GM18499 (cell line): ENCODE measurements around the gene SFT2D1.
"Not testable (repeated sequence)": the region's sequence is repeated elsewhere in the genome, so short reads cannot be mapped to it uniquely, and the experiment has no call there.

Source experiments
- ATAC-seq: cut with Tn5 transposase; IDR thresholded peaks from one replicate; pipeline ENCODE4 v1.9.1; 2021; ENCODE audit warnings: moderate number of reproducible peaks; ENCODE audit not compliant: insufficient read depth, unreplicated experiment

The SFT2D1 gene

DNA sequence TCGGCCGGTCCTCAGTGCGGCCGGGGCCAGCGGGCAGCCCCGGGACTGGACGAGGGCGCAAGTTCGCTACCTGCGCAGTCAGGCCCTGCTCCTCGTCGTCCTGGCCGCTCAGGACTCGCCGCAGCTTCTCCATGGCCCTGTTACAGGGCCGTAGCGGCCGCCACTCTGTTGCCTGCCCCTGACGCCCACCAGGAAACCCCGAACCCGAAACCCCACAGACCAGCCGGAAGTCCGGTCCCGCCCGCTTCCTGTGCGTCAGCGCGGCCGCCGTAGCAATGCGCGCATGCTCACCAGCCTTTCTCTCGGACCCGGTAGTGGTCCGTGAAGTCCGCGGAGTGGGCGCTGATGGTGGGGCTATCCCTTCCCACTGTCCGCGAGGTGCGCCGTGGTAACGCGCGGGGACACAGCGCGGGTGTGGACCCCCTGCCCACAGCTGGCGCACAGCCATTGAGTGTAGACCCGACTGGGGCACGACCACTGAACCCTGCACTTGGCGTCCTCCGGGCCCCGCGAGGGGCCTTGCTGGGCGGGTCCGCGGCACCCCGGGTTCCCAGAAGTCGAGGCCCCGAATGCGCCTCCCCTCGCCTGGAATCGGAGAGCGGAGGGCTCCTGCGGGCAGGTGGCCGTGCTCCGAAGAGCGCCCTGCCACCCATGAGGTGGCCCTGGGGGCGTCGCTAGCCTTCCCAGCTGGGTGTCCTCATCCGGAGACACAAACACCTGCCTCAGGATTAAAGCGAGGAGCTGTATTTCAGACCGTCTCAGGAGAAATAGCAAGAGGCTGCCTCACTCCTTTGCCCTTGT is at the start of gene SFT2D1:
SFT2D1 (minus strand) TSS at position 197 of the 801 bp plus-strand sequence; CDS start at position 133, 64 bp downstream.
- ATAC-seq, result peak; percentile 76

DNA sequence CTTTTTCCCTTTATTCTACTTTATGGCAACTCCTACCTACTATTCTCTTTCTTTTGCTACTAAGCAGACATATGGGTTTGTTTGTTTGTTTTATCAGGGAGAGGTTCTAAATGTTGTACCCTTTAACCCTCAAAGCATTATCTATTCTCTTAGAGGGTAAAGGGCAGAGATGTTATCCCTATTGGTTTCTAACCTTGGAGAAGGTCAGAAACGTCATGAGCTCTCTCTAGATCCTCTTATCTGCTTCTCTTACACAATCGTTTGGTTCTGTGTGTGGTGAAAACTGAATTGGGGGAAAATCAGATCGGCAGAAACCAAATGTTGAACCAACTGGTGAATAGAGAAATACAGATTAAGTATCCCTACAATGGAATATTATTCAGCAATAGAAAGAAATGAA is 46.8 kb upstream of the SFT2D1 start:
- ATAC-seq, result no peak

DNA sequence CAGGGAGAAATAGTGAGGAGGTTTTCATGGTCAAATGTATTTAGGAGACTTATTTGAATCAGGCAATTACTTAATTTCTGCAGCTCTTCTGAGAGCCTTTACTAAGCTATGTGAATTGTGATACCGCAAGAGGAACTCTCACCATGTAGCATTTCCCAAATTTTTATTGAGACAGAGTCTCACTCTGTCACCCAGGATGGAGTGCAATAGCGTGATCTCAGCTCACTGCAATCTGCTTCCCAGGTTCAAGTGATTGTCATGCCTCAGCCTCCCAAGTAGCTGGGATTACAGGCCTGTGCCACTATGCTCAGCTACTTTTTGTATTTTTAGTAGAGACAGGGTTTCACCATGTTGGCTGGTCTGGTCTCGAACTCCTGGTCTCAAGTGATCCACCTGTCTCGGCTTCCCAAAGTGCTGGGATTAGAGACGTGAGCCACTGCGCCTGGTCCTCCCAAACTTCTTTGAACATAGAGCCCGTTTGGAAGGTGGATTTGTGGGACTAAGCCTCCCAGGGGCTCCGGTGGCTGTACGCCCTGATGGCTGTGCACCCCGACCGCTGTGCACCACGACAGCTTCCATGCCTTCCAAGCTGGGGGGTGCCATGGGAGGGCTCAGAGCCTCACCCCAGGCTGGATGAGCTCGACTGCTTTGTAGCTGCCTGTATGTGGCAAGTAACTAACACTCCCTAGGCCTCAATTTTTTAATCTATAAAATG is 46.1 kb upstream of the SFT2D1 start:
- no peak for ATAC-seq

DNA sequence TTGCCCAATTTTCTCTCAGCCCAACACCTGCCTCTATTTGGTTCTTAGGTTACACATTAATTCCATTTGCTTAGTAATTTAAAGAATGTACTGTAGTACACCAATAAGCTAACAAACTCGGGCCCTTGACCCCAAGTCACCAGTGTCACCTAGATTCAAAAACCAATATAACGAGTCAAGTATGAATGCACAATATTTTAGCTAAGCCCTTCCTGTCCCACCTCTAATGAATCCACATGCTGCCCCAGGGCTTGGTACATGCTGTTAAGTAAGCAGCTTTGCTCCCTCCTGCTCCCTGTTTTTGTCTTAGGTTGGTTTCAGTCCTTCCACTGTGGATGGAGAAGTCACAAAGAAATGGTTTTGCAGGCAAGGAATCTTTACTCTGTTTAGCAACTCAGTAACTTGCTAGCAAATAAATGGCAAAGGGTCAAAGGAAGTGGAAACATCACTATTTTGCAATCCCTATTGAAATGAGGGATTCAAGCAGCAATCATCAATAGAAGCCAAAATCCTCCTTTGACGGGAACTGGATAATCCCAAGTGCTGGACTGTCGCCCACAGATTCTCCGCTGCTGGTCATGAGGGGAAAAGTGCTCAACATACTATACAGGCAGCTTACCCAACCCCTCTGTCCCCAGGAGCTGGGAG is 45.4 kb upstream of the SFT2D1 start:
- ATAC-seq, result no peak

DNA sequence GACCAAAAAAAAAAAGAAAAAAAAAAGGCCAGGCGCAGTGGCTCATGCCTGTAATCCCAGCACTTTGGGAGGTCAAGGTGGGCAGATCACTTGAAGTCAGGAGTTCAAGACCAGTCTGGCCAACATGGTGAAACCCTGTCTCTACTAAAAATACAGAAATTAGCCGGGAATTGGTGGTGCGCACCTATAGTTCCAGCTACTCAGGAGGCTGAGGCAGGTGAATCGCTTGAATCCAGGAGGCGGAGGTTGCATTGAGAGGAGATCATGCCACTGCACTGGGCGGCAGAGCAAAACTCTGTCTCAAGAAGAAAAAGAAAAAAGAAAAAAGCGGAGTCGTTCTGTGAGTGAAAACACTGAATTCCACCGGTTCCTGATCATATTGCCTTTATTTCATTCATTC is 44.8 kb upstream of the SFT2D1 start:
- ATAC-seq, result not testable (repeated sequence)

DNA sequence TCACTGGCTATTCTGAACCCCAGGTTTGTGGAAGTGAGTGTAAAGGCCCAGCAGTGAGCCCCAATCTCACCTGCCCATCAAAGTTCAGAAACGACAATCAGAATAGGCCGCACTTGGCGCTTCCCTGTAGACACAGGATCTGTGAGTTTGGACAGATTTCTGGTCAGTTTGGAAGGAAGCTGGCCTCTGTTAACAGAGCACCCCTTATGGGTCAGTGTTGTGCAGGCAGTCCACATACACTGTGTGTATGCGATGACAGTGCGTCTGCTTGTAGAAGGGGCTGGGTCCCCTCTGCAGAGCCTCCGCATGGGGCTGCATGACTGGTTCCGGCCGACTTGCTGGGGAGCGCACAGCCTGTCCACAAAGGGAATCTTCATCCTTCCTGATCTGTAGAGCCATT is 43.8 kb upstream of the SFT2D1 start:
- no peak for ATAC-seq

DNA sequence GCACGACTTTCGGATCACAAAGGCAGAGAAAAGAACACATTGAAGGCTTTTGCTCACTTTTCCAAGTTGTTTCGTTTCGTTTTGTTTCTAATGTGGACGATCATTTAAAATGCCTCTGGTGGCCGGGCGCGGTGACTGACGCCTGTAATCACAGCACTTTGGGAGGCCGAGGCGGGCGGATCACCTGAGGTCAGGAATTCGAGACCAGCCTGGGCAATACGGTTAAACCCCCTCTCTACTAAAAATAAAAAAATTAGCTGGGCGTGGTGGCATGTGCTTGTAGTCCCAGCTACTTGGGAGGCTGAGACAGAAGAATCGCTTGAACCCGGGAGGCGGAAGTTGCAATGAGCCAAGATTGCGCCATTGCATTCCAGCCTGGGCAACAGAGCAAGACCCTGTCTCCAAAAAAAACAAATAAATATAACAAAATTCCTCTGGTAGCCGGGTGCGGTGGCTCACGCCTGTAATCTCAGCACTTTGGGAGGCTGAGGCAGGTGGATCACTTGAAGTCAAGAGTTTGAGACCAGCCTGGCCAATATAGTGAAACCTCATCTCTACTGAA is 41.5 kb upstream of the SFT2D1 start:
- ATAC-seq, result not testable (repeated sequence)

DNA sequence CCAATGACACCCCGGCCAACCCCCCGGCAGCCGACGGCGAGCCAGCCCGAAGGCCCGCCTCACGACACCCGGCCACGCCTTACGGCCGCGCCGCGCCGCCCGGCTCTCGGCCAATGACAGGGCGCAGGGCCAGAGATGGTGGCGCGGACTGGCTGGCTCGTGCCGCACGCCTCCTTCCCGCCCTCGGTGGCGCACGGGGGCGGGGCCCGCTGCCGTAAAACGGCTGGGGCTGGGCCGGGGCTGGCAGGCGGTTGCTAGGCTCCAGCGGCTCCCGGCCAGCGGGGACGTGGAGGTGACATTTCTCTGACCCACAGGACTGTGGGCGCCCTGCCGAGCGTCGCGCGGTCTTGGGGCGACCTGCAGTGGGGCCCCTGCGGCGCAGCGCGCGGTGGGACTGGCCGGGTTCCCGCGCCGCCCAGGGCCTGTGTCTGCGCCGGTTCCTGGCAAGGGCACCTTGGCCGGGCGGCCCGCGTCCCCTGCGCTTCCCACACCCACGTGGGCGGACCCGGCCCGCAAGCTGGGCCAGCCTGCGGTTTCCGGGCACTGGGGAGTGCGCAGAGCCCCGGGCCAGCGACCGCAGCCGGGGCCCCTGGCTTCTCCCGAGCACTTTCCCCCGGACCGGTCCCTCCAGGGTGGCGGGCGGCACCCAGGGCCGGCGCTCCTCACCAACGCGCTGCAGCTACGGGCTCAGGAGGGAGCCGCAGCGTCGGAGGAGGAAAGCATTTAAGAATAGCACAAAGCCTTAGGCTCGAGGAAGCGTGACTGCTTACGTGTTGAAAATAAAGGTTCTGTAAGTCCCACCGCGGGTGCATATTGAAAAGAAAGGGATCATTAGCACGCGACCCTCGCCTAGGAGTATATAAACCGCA is 40.8 kb upstream of the SFT2D1 start, which contains the start of gene MPC1:
MPC1 (minus strand) TSS at position 8 of the 869 bp plus-strand sequence. CDS start 64 bp downstream, outside the sequence.
- peak; percentile 82 for ATAC-seq

DNA sequence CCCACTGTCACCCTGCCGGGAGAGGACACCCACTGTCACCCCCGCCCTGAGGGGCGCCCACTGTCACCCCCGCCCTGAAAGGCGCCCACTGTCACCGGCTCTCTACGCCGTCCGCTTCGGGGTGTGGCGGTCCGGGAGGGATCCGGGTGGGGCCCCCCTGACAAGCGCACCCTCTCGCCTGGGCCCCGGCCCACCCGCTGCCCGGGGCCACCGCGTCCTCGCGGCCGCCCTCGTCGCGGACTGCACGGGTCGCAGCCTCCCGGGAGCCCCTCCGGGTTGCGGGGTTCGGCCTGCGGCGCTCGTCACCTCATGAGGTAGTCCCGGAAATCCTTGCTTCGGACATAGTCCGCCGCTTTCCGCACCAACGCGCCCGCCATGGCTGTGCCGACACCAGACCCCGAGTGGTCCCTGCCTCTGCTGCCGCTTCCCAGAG is 40.2 kb upstream of the SFT2D1 start:
- peak; percentile 1 for ATAC-seq

DNA sequence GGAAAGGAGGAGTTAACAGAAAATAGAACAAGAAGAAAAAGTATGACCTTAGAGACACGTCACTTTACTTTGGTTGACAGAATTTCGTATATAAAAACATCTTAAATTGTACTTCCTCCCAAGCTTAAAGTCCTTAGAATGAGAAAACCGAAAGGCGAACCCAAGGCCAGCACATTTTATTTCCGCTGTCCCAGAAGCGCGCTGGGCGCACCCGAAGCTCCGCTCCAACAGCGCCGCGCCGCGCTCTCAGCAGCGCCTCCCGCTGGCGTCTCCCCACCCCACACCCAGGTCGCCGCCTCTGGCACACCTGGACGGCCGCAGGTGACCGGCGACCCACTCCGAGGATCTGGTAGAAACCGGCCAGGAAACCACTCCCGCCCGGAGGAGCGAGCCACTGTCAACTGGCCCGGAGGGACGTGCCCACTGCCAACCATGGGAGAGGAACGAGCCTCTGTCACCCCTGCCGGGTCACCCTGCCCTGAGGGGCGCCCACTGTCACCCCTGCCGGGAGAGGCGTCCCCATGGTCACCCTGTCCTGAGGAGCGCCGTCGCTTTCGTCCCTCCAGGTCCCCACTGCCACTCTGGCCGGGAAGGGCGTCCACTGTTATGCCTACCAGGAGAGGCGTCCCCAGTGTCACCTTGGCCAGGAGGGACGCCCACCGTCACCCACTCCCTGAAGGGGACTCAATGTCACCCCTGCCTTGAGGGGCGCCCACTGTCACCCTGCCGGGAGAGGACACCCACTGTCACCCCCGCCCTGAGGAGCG is 39.6 kb upstream of the SFT2D1 start:
- ATAC-seq, result no peak

DNA sequence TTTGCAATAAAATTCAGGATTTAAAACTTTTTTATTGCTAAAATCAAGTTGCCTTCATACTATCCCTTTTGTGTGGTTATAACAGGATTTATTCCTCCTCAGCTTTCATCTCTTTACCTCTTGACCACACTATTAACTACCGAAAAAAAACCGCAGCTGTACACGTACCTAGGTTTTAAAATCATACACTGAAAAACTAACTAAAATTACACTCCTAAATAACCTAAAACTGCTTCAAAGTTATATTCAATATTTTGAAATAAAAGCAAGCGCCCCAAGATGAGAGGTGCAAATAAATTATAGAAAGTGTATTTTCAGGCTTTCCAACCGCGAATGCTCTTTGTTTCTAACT is 39.0 kb upstream of the SFT2D1 start:
- ATAC-seq, result no peak

DNA sequence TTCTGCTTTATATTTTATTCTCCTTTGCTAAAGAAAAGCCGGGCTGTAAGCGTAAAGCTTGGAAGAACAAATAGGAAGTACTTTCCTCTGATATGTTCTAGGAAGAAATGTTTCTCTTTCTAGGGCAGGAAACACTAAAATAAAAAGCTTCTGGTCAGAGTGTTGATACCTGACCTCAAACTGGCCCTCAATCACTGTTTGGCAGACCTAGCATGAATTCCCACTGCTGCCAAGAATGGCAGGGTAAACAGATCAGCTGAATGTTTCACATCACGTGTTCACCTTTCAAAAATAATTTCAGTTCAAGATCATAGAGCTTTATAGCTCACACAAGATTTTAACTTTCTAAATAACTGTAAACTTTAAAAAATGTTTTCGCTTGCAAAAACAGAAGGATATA is 37.5 kb upstream of the SFT2D1 start:
- no peak for ATAC-seq

DNA sequence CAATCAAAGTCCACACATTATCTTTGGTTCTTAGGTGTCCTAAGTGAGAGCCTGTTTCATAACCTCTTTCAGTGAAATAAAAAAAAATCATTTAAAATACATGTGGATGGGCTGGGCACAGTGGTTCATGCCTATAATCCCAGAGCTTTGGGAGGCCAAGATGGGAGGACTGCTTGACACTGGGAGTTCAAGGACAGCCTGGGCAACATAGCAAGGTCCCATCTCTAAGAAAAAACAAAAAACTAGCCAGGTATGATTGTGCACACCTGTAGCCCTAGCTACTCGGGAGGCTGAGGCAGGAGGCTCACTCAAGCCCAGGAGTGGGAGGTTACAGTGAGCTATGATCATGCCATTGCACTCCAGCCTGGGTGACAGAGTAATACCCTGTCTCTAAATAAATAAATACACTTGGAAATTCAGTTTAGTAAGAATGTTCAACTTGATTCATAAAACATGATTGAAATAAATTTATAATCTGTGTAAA is 36.8 kb upstream of the SFT2D1 start:
- ATAC-seq, result no peak

DNA sequence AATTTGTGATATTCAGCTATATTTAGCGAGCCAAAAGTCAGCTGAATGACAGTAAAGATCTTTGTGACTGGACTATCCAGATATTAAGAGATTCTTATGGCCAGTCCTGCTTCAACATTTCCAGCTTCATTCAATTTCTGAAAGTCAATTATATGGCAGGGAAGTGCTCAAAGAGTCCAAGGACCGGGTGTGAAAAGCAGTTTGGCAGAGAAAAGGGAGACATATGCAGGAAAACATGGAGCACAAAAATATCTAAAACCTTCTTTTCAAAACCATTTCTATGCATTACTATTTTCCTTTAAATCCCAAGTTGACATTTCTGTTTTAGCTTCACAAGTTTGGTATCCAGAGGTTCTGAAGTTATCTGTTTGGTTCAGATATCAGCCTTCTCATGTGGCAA is 35.4 kb upstream of the SFT2D1 start:
- ATAC-seq, result no peak

DNA sequence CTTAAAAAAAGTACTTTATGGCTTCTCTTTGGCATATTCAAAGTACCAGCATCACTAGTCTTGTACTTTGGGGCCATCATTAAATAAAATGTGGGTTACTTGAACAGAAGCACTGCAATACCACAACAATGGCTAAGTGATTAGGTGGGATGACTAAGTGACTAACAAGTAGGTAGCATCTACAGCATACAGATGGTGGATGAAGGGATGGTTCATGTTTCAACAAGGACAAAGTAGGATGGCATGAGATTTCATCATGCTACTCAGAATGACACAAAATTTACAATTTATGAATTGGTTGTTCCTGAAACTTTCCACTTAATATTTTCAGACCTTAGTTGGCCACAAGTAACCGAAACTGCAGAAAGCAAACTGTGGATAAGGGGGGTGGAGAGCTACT is 32.7 kb upstream of the SFT2D1 start:
- no peak for ATAC-seq

DNA sequence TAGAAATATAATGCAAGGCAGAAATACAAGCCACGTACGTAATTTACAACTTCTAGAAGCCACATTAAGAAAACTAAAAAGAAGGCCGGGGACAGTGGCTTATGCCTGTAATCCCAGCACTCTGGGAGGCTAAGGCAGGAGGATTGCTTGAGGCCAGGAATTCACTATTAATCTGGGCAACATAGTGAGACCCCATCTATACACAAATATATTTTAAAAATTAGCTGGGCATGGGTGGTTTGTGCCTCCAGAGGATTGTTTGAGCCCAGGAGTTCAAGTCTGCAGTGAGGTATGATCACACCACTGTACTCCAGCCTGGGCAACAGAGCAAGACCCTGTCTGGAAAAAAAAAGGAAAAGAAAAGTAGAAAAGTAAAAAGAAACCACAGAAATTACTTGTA is 28.1 kb upstream of the SFT2D1 start:
- ATAC-seq, result no peak

DNA sequence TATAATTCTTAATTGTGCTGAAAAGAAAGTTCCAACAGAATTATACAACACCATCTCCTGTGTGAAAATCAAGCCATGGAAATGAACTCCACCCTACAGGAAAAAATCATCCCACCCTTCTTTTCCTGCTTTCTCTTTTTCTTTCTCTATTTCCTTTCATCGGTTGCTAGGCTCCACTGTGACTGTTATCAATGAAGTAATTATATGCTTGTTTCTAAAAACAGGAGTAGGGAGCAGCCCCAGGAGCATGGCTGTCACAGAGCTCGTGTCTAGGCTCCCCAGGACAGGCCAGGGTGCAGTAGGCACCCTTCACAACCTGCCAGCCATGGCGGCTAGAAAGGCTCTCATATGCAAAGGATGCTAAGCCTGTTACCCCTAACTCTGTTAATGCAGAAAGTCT is 27.4 kb upstream of the SFT2D1 start:
- no peak for ATAC-seq

DNA sequence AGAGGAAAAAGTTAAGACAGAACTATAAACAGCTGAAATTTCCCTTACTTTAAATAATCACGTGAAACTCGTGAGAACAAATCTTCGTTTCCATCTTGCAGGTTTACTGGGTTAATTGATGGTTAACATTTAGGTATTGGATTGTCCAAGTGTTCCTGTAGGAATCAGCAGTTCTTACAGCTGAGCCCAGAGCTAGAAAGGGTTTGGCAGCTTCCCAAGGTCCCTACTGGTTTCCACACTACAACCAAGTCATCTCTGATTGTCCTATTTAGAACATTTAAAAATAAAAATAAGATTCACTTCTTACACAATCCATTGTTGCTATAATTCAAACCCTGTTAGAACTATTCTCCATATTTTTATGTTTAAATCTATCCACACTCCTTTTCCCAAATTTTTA is 24.6 kb upstream of the SFT2D1 start:
- no peak for ATAC-seq

DNA sequence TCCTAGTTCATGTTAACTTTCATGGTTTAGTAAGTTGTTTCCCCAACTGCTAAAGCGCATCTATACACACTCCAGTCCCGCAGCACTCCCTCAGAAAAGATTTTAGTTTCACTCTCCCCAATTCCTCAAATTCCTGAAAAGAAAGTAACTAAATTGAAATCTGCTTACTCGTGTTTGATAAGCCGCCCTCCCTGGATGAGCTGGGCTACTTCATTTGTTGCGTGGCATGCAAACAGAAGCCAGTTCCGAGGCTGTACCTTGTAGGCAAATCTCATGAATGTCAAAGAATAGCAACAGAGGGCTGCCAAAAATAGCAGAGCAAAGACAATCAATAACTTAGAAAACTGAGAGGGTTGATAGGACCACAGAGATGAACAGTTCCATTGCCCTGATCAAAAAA is 23.5 kb upstream of the SFT2D1 start:
- no peak for ATAC-seq
